ENCODE measurements around the gene CDX1. TPM values are rescaled to one million over a fixed set of nuclear protein-coding genes. Genes with fewer than 3 reads are reported as not detected.
A peak's percentile ranks its signal among the peaks of the same experiment; 100 is the strongest.

CDX1 gene
- total RNA-seq, 4 donors from 2014 or later, result 0.26 to 0.76 TPM; not detected in 2

GRCh38 chr5:150138551-150139265, 27.9 kb upstream of the CDX1 start:
- peaks cover 64% of the 10 kb centered on the region for H3K4me1 ChIP-seq
- DNase-seq (ENCODE audit: low spot score in 2 of 2), result no peak
- H3K27me3 ChIP-seq, result no peaks in the 10 kb centered on the region
- WGBS, result 55% methylated on average over 10 of the region's 10 CpGs
- no peaks in the 10 kb centered on the region for H3K36me3 ChIP-seq
- no peaks in the 10 kb centered on the region for H3K9me3 ChIP-seq
- peak overlapping the region; percentile 80 for H3K27ac ChIP-seq
- H3K4me3 ChIP-seq, result no peak overlapping the region
- no peak for TF ChIP-seq EP300 (IDR thresholded peaks at IDR 0.05)
- TF ChIP-seq POLR2AphosphoS5 (IDR thresholded peaks at IDR 0.05), result no peak
- no peak for TF ChIP-seq POLR2A (IDR thresholded peaks at IDR 0.05)
- no peak for TF ChIP-seq CTCF (IDR thresholded peaks at IDR 0.05)

GRCh38 chr5:150139334-150139733, 27.2 kb upstream of the CDX1 start:
- Histone ChIP-seq H3K36me3 (no peaks in the 10 kb centered on the region), H3K4me1 (peaks cover 69% of the 10 kb centered on the region), H3K27me3 (no peaks in the 10 kb centered on the region), H3K9me3 (no peaks in the 10 kb centered on the region), H3K27ac (peak overlapping the region; percentile 80), H3K4me3 (no peak overlapping the region)
- WGBS, result 70% methylated on average over 4 of the region's 6 CpGs
- TF ChIP-seq EP300 (IDR thresholded peaks at IDR 0.05), result no peak
- no peak for TF ChIP-seq POLR2A (IDR thresholded peaks at IDR 0.05)
- no peak for TF ChIP-seq CTCF (IDR thresholded peaks at IDR 0.05)
- no peak for TF ChIP-seq POLR2AphosphoS5 (IDR thresholded peaks at IDR 0.05)
- no peak for DNase-seq (ENCODE audit: low spot score in 2 of 2)

- H3K4me1 ChIP-seq, result peaks cover 80% of the 10 kb centered on the region
- TF ChIP-seq POLR2A (IDR thresholded peaks at IDR 0.05) (no peak), EP300 (IDR thresholded peaks at IDR 0.05) (no peak), POLR2AphosphoS5 (IDR thresholded peaks at IDR 0.05) (no peak), CTCF (IDR thresholded peaks at IDR 0.05) (no peak)
- 64% methylated on average over 11 of the region's 11 CpGs for WGBS
- H3K36me3 ChIP-seq, result no peaks in the 10 kb centered on the region
- no peaks in the 10 kb centered on the region for H3K9me3 ChIP-seq
- no peaks in the 10 kb centered on the region for H3K27me3 ChIP-seq
- no peak for DNase-seq (ENCODE audit: low spot score in 2 of 2)
- no peak overlapping the region for H3K4me3 ChIP-seq
- H3K27ac ChIP-seq, result peak overlapping the region; percentile 80
Measured at GRCh38 chr5:150140830-150141229, 25.7 kb upstream of the CDX1 start.

GRCh38 chr5:150141544-150142184, 24.9 kb upstream of the CDX1 start:
- 79% methylated on average over 8 of the region's 9 CpGs for WGBS
- H3K9me3 ChIP-seq, result no peaks in the 10 kb centered on the region
- TF ChIP-seq POLR2AphosphoS5 (IDR thresholded peaks at IDR 0.05) (no peak), CTCF (IDR thresholded peaks at IDR 0.05) (no peak), POLR2A (IDR thresholded peaks at IDR 0.05) (no peak), EP300 (IDR thresholded peaks at IDR 0.05) (no peak)
- H3K27ac ChIP-seq, result peak overlapping the region; percentile 81
- no peaks in the 10 kb centered on the region for H3K27me3 ChIP-seq
- H3K4me1 ChIP-seq, result peaks cover 76% of the 10 kb centered on the region
- H3K36me3 ChIP-seq, result no peaks in the 10 kb centered on the region
- no peak for DNase-seq (ENCODE audit: low spot score in 2 of 2)
- H3K4me3 ChIP-seq, result no peak overlapping the region

GRCh38 chr5:150142185-150142958, 24.2 kb upstream of the CDX1 start:
- Histone ChIP-seq H3K4me1 (peaks cover 69% of the 10 kb centered on the region), H3K27me3 (no peaks in the 10 kb centered on the region), H3K27ac (peak overlapping the region; percentile 81), H3K9me3 (no peaks in the 10 kb centered on the region), H3K36me3 (no peaks in the 10 kb centered on the region), H3K4me3 (no peak overlapping the region)
- WGBS, result 73% methylated on average over 13 of the region's 14 CpGs
- TF ChIP-seq POLR2A (IDR thresholded peaks at IDR 0.05) (no peak), CTCF (IDR thresholded peaks at IDR 0.05) (no peak), POLR2AphosphoS5 (IDR thresholded peaks at IDR 0.05) (no peak), EP300 (IDR thresholded peaks at IDR 0.05) (no peak)
- no peak for DNase-seq (ENCODE audit: low spot score in 2 of 2)
